GM19238 (cell line): Measurements from ENCODE around the gene EGLN2.
"Not testable (repeated sequence)": the region's sequence is repeated elsewhere in the genome, so short reads cannot be mapped to it uniquely, and the experiment has no call there.

ENCODE experiments used
- DNase-seq: peaks from one replicate; pipeline ENCODE4 v3.0.0; 2011; ENCODE audit warnings: low spot score; ENCODE audit not compliant: insufficient read length

EGLN2 gene

DNA sequence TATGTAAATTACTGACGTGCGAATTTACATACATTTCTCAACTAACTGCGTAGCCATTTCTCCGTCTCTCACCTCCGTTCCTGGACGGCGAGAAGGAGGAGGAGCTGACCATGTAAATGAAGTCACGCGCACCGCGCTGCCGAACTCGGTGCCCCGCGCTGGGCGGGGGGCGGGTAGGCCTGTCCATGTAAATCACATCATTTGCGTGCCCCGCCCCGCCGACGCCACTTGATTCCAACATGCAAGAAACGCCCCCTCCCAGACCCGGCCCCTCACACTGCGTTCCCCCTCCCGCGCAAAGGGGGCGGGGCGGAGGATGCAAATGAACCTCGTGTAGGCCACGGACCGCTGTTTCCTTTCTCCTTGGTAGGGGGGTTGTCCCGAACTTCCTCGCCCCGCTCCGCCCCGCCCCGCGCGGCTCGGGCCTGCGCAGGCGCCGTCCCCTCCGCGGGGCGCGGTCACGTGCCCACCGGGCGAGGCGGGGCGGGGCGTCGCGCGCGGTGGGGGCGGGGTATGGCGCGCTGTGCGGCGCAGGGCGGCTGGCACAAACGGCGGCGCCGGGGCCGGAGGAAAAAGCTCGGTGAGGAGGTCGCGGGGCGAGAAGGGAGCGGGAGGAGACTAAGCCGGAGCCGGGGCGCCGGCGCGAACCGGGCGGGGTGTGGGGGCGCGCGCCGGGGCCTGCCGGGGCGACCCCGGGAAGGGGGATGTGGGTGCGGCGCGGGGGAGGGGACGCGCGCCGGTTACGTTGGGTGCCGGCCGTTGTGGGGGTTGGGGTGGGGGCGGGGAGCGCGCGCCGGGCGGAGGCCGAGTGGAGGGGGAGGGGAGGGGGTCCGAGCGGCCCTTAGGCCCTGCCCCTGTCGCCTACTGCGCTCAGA, at the start of gene EGLN2:
EGLN2 (plus strand) TSS at position 509 of the 875 bp plus-strand sequence. CDS start 1,382 bp downstream, outside the sequence.
- peak; percentile 89 for DNase-seq

DNA sequence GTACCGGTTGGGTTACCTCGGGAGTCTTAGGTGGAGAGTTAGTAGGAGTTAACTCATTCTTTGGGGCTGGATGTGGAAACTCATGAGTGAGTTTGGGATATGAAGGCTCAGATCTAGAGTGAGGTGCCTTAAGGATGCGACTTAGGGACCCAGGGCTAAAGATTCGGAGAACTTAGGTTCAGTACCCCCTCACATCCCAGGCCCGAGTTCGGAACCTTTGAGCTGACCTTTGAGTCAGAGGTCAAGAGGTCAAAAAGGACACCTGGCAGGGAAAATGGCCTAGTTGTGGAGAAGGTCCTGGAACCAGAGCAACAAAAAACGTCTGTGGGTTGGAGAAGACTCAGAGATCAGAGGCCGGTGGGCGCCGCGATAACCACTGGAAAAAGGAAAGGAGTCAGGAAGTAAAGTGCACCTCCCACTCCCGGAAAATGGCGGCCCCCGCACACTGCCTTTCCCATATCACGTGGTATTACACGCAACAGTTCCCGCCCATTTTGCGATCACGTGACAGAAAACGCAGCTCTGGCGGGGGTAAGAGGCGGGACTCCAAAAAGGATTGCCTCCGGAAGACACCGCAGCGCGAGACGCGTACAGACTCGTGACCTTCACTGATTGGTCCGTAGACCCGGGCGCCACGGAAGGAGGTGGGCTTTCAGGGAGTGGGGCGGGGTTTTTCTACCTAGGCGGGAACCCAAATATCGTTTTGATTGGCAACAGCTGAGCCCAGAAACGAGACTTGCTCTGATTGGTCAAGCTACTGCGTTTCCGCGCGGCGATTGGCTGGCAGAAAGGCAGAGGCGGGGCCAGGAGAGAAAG, 48.7 kb upstream of the EGLN2 start, which contains the start of gene ACTMAP:
ACTMAP (minus strand) TSS at position 420 of the 816 bp plus-strand sequence. CDS start 674 bp downstream, outside the sequence.
- DNase-seq: peak; percentile 96

DNA sequence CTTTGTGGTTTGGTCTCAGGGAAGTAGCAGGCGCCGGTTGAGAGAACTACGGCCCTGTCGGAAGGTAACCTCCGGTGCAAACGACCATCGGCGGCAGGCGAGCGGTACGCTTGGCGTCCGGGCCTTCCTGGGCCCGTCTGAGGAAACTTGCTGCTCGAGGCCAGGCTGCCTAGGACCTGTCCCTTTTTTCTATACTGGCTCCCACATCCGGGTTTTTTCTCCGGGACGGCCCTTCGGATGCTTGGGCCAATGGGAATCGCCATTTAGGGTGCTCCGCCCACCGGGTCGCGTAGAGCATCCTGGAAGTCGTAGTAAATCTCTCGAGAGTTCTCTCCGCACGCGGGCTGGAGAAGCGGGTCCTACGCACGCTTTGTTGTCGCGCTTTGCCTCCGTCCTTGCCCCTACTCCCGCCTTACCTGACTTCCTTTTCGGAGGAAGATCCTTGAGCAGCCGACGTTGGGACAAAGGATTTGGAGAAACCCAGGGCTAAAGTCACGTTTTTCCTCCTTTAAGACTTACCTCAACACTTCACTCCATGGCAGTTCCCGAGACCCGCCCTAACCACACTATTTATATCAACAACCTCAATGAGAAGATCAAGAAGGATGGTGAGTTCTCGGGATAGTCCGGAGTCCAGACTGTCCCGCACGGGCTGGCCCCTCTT, 48.0 kb upstream of the EGLN2 start, which contains the start of gene SNRPA:
SNRPA (plus strand) TSS at position 330 of the 664 bp plus-strand sequence; CDS start at position 536, 206 bp downstream.
- peak; percentile 87 for DNase-seq

DNA sequence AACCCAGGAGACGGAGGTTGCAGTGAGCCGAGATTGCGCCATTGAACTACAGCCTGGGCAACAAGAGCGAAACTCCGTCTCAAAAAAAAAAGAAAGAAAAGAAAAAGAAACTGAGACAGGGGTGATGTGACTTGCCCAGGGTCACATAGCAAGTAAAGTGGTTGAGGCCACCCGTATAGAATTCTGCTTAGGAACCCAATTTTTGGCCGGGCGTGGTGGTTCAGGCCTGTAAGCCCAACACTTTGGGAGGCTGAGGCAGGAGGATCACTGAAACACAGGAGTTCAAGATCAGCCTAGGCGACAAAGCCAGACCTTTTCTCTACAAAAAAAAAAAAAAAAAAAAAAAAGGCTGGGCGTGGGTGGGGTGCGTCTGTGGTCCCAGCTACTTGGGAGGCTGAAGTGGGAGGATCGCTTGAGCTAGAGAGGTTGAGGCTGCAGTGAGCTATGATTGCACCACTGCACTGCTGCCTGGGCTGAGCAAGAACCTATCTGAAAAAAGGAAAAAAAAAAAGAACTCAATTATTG, 46.7 kb upstream of the EGLN2 start:
- no peak for DNase-seq

DNA sequence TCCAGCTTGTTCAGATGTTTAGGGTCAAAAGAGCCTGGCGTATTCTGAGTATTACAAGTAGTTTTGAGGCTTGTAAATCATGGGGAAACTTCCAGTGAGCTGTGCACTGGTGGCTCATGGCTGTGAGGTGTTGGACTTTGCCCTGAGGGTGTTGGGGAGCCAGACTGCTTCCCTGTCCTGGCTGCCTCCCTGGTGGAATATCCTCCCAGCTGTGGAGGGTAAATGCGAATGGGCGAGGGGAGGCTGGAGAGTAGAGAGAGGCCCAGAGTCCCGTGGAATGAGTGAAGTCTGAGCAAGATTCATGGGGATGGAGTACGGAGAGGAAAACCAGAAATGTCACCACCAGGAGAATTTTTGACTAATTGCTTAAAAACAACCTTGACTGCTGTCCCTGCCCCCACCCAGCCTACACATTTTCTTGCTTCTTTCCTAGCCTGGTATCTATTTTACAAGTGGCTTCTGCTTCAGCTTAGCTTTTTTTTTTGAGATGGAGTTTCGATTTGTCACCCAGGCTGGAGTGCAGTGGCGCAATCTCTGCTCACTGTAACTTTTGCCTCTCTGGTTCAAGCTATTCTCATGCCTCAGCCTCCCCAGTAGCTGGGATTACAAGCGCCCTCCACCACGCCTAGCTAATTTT, 44.3 kb upstream of the EGLN2 start:
- no peak for DNase-seq

DNA sequence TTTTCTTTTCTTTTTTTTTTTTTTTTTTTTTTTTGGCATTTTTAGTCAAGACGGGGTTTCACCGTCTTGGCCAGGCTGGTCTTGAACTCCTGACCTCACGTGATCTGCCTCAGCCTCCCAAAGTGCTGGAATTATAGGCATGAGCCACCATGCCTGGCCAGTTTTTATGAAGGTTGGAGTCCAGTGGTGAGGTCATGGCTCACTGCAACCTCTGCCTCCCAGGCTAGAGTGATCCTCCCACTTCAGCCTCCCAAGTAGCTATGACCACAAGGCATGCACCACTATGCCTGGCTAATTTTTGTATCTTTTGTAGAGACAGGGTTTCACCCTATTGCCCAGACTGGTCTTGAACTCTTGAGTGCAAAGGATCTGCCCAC, 43.8 kb upstream of the EGLN2 start:
- DNase-seq: no peak

DNA sequence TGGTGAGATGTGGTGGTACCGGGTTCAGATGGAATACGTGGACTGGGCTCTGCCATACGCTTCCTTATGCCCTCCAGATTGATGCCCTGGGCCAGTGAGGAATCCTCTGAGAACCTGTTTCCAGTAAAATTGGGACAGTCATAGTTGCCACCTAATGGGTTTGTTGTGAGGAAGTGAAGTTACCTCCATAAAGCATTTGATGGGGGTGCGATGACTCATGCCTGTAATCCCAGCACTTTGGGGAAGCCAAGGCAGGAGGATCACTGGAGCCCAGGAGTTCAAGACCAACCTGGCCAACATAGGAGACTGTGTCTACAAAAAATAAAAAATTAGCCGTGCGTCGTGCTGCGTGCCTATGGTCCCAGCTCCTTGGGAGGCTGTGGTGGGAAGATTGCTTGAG, 43.2 kb upstream of the EGLN2 start:
- no peak for DNase-seq

DNA sequence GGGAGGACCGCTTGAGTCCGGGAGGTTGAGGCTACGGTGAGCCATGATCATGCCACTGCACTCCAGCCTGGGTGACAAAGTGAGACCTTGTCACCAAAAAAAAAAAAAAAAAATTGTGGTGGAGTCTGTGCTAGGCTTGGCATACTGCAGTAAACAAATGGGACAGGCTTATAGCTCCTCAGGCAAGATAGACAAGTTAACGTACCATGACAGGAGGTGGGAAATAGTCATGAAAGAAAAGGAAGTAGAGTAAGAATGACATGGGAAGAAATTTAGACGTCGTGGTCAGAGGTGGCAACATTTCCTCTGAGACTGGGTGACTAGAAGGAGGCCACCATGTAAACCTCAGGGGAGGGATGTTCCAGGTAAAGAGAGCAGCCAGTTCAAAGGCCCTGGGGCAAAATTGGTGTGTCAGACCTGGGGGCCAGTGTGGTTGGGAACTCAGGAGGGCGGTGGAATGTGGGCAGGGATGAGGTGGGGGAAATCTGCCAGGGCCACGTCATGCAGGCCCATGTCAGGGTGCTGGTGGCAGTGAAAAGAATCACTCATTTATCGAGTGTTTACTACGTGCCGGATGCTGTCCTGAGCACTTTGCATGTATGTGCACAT, 42.4 kb upstream of the EGLN2 start:
- no peak for DNase-seq

DNA sequence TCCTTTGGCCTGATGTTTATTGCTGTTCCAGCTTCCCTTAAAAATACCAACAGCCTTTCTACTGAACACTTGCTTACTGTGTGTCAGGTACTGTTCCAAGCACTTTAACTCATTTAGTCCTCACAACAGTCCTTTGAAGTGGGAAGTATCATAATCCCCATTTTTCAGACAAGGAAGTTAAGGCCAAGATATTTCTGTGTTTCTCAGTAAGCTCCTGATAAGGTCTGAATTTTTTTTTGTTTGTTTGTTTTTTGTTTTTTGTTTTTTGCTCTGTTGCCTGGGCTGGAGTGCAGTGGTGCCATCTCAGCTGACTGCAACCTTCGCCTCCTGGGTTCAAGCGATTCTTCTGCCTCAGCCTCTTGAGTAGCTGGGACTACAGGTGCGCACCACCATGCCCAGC, 40.5 kb upstream of the EGLN2 start:
- DNase-seq: no peak

DNA sequence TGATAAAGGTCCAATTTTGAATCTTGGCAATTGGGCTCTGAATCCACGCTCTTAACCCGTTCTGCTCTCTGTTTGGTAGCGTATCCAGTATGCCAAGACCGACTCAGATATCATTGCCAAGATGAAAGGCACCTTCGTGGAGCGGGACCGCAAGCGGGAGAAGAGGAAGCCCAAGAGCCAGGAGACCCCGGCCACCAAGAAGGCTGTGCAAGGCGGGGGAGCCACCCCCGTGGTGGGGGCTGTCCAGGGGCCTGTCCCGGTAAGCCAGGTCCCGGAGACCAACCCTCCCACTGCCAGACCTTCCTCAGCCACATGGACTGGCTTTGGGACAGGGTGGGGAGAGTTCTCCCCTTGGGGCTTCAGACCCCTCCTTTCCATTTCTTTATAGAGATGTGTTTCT, 39.6 kb upstream of the EGLN2 start:
- no peak for DNase-seq

DNA sequence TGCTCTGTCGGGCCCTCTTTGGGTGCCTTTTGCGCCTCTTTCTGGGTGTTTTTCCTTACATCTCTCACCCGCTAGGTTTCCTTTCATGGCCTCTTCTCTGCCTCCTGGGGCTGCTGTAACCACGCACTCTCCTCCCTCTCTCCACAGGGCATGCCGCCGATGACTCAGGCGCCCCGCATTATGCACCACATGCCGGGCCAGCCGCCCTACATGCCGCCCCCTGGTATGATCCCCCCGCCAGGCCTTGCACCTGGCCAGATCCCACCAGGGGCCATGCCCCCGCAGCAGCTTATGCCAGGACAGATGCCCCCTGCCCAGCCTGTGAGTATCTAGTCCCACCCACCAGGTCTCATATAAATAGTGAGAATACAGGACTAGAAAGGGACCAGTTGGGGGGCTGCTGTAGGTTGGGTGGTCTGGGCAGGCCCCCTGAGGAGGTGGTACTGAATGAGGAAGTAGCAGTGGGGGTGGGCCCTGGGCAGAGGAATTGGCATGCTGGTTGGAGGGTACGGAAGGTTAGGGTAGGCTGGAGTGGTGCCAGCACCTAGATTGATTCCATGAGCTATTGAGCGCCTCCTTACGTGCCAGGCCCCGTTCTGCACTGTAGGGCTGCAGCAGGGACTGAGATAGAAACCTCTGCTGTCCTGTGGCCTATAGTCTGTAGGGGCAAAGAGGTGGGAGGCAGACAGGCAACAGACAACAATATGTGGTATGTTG, 36.1 kb upstream of the EGLN2 start:
- no peak for DNase-seq

DNA sequence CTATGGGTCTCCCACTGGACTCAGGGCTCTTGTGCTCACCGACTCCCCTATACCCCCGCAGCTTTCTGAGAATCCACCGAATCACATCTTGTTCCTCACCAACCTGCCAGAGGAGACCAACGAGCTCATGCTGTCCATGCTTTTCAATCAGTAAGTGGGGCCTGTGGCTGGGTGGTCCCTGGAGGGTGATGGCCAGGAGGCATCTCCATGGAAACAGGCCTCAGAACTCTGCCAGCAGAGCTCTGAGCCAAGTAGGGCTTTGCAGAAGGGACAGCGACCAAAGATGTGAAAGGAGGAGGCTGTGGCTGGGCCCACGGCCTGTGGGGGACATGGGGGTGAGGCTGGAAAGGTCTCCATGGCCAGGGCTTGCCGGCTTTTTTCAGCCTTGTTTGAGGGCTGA, 35.5 kb upstream of the EGLN2 start:
- DNase-seq: no peak

DNA sequence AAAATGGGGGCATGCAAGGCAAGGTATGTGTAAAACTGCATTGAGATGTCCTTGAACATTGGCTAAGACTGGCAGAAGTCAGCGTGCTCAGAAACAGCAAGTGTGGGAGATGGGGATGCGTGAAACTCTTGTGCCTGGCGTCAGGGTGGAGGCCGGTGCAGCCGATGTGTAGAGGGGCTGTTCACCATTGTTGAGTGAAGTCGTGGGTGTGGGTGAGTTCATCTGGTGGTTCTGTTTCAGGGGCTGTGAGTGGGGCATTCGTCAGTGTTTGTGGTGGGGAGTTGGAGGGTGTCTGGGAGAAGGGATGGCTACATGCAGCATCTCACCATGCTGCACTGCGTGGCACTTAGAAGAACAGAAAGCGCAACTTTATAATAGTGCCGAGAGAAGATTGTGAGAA, 35.0 kb upstream of the EGLN2 start:
- no peak for DNase-seq

DNA sequence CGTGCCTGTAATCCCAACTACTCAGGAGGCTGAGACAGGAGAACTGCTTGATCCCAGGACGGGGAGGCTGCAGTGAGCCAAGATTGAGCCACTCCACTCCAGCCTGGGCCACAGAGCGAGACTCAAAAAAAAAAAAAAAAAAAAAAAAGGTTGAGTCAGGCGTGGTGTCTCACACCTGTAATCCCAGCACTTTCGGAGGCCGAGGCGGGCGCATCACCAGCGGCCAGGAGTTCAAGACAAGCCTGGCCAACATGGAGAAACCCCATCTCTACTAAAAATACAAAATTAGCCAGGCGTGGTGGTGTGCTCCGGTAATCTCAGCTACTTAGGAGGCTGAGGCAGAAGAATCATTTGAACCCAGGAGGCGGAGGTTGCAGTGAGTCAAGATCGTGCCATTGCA, 32.6 kb upstream of the EGLN2 start:
- not testable (repeated sequence) for DNase-seq

DNA sequence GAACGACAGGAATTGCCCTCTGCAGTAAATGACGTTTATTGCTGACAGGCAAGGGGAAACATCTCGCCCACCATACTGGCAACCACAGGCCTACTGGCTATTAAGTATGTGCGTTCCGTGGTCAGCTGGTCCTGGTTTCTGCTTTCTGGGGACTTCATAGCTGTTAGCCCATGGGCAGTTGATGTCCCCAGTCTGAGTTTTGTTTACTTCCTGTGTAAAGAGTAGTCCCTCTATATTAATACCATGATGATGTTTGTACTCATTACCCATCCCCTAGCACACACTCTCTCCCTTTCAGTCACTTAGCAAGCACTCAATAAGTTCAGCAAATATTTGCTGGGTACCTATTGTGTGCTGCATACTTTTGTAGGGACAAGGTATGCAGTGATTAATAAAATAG, 30.1 kb upstream of the EGLN2 start:
- DNase-seq: no peak

DNA sequence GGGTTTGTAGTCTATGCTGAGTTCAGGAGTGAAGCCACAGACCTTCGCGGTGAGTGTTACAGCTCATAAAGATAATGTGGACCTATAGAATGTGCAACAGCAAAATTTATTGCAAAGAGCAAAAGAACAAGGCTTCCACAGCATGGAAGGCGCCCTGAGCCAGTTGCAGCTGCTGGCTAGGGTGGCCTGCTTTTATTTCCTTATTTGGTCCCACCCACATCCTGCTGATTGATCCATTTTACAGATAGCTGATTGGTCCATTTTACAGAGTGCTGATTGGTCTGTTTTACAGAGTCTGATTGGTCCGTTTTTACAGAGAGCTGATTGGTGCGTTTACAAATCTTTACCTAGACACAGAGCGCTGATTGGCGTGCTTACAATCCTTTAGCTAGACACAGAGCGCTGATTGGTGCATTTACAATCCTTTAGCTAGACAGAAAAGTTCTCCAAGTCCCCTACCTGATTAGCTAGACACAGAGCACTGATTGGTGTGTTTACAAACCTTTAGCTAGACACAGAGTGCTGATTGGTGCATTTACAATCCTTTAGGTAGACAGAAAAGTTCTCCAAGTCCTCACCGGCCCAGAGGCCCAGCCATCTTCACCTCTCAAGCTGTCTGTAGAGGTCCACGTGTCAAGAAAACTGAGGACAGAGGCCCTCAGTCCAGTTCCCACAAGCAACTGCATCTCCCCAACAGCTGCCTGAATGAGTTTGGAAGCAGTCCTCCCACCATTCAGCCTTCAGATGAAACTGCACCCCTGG, 27.7 kb upstream of the EGLN2 start:
- DNase-seq: not testable (repeated sequence)

DNA sequence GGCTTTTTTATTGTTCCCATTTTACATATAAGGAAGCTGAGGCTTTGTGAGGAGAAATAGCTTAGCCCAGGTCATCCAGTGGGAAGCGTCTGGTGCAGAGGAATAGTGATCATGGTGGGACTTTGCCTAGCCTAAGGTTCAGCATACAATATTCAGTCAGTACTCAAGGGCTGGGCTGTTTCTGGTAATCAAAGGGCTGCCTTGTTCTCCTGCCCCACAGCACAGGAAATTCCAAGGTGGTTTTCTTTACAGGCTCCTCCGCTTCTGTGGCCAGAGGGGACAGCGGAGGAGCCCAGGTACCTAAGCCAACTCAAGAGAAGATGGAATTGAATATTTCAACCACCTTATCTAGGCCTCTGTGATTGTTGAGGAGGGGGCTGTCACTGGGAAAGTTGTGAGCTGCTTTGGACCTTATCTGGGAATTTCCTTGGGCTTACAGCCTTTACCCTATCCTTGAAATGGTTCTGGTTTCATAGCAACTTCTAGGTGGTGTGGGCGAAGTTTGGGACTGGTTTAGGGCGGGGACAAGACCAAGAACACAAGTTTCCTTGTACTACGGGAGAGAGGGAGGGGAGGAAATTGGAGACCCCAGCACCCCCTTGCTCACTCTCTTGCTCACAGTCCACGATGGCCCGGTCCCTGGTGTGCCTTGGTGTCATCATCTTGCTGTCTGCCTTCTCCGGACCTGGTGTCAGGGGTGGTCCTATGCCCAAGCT, 23.9 kb upstream of the EGLN2 start, which contains the start of gene MIA:
MIA (plus strand) TSS at position 606 of the 716 bp plus-strand sequence; CDS start at position 628, 22 bp downstream.
- DNase-seq: no peak

DNA sequence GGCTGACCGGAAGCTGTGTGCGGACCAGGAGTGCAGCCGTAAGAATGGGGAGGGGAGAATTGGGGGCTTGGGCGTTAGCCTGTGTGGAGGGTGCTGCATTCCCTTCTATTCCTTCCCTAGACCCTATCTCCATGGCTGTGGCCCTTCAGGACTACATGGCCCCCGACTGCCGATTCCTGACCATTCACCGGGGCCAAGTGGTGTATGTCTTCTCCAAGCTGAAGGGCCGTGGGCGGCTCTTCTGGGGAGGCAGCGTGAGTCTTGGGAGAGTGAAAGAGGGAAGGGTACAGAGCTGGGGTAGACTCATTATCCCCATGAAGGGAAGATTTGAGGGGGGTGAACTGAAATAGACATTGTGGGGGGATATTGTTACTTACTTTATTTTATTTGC, 23.4 kb upstream of the EGLN2 start:
- no peak for DNase-seq
